AG09309 (cell line): ENCODE data around the gene FSTL4.

ENCODE experiments used
- DNase-seq: peaks from one replicate; pipeline ENCODE4 v3.0.0-alpha.2; 2010; ENCODE audit warnings: low read depth
- H3K4me3 ChIP-seq: 2 replicates; pipeline ENCODE4 v1.5.1; 2011; ENCODE audit warnings: mild to moderate bottlenecking, low read depth, low read length, moderate library complexity; ENCODE audit not compliant: control insufficient read depth
- CTCF ChIP-seq: IDR thresholded peaks from 2 replicates; pipeline ENCODE4 v1.5.1; 2011; ENCODE audit warnings: mild to moderate bottlenecking, low read depth, low read length, inconsistent platforms; ENCODE audit not compliant: insufficient read depth, control insufficient read depth; ENCODE audit errors: missing control alignments

Gene FSTL4

GRCh38 chr5:133356396-133356983 lies 255.9 kb downstream of the FSTL4 start:
- no peak for TF ChIP-seq CTCF
- H3K4me3 ChIP-seq = no peak overlapping the region
- DNase-seq = no peak

- no peak for DNase-seq
- TF ChIP-seq CTCF = no peak
- no peak overlapping the region for H3K4me3 ChIP-seq
Measured at GRCh38 chr5:133354323-133355185, 257.8 kb downstream of the FSTL4 start.

- DNase-seq = no peak
- no peak overlapping the region for H3K4me3 ChIP-seq
- no peak for TF ChIP-seq CTCF
Measured at GRCh38 chr5:133353741-133354140, 258.6 kb downstream of the FSTL4 start.

GRCh38 chr5:133348406-133348805 lies 263.9 kb downstream of the FSTL4 start:
- no peak for TF ChIP-seq CTCF
- H3K4me3 ChIP-seq = no peak overlapping the region
- no peak for DNase-seq

GRCh38 chr5:133347039-133347438 lies 265.3 kb downstream of the FSTL4 start:
- no peak overlapping the region for H3K4me3 ChIP-seq
- no peak for TF ChIP-seq CTCF
- no peak for DNase-seq

GRCh38 chr5:133344266-133344665 lies 268.1 kb downstream of the FSTL4 start:
- H3K4me3 ChIP-seq = no peak overlapping the region
- TF ChIP-seq CTCF = no peak
- DNase-seq = no peak
